Endothelial cell of umbilical vein (primary cell): Measurements from ENCODE around the gene ACAT2. TPM values are rescaled to one million over a fixed set of nuclear protein-coding genes. Genes with fewer than 3 reads are reported as not detected.

ENCODE experiments used
- BruUV-seq: library from RNA; stranded (reverse); fragments of 400-500 nt; replicated peaks from 2 replicates; lab custom pipeline; 2021; lab: Mats Ljungman, UMichigan
- CTCF ChIA-PET: fragments of 300-600, 350-600 bp; sonication (Branson Sonifier 250); formaldehyde crosslinking; loops from one replicate; lab custom pipeline; 2021; ENCODE audit warnings: antibody characterized with exemption, inconsistent platforms; lab: Charles Lee
- POLR2A ChIA-PET: fragments of 300-600, 350-600 bp; sonication (Branson Sonifier 250); formaldehyde crosslinking; loops from one replicate; lab custom pipeline; 2021; ENCODE audit warnings: antibody characterized with exemption, inconsistent platforms; lab: Charles Lee
- DNase-seq: peaks from one replicate; pipeline ENCODE4 v3.0.0-alpha.2; 2011; ENCODE audit warnings: low read depth, low spot score
- FAIRE-seq: peaks from 2 replicates; lab custom pipeline; 2011; peaks lifted over from hg19 to GRCh38; lab: Jason Lieb, UNC
- H2AFZ ChIP-seq: 2 replicates; pipeline ENCODE4 v1.6.0; 2012; ENCODE audit warnings: low read depth, low read length, control low read depth, inconsistent platforms
- H3K27ac ChIP-seq: 2 replicates; pipeline ENCODE4 v1.5.1; 2011; ENCODE audit warnings: low read depth, mild to moderate bottlenecking, control low read depth, low read length, moderate library complexity; ENCODE audit not compliant: insufficient read depth
- H3K27me3 ChIP-seq, 2 experiments: 2 replicates each; pipeline versions ENCODE4 v1.6.0 to v1.6.1; 2011; ENCODE audit warnings: low read length in 2 of 2, mixed read lengths in 1 of 2; ENCODE audit not compliant: control insufficient read depth in 2 of 2, insufficient read depth in 2 of 2
- H3K36me3 ChIP-seq, 2 experiments: 2 replicates in 1 of 2; 3 replicates in 1 of 2; pipeline ENCODE4 v1.5.1; 2011; ENCODE audit warnings: low read length in 2 of 2, mild to moderate bottlenecking in 1 of 2, moderate library complexity in 1 of 2; ENCODE audit not compliant: control insufficient read depth in 2 of 2, insufficient read depth in 2 of 2; ENCODE audit errors: extremely low read depth in 1 of 2
- H3K4me1 ChIP-seq: 3 replicates; pipeline ENCODE4 v1.5.1; 2011; ENCODE audit warnings: mild to moderate bottlenecking, low read length; ENCODE audit not compliant: control insufficient read depth, insufficient read depth; ENCODE audit errors: extremely low read depth
- H3K4me2 ChIP-seq: 2 replicates; pipeline ENCODE4 v1.6.1; 2011; ENCODE audit warnings: low read length, control low read depth, mixed read lengths; ENCODE audit not compliant: insufficient read depth
- H3K4me3 ChIP-seq, 3 experiments: fragments of 200-600 bp in 1 of 3; sonication (generic), shearing (Covaris generic) in 1 of 3; replicated peaks in 1 of 3; 2 replicates each; pipeline ENCODE4 v1.5.1; 2011 to 2016; ENCODE audit warnings: control low read depth in 3 of 3, low read length in 3 of 3, mild to moderate bottlenecking in 2 of 3, inconsistent platforms in 1 of 3, low read depth in 1 of 3, moderate library complexity in 1 of 3; ENCODE audit not compliant: insufficient read depth in 1 of 3
- H3K79me2 ChIP-seq: 2 replicates; pipeline ENCODE4 v1.6.0; 2012; ENCODE audit warnings: low read length, inconsistent platforms; ENCODE audit not compliant: control insufficient read depth, insufficient read depth
- H3K9ac ChIP-seq: replicated peaks from 2 replicates; pipeline ENCODE3; 2011; ENCODE audit warnings: low read length, control low read depth; ENCODE audit not compliant: insufficient read depth; ENCODE audit errors: extremely low read depth
- H3K9me1 ChIP-seq: replicated peaks from 3 replicates; pipeline ENCODE4 v1.6.0; 2011; ENCODE audit warnings: mild to moderate bottlenecking, low read length; ENCODE audit not compliant: control insufficient read depth, insufficient read depth; ENCODE audit errors: extremely low read depth
- H3K9me3 ChIP-seq: replicated peaks from 2 replicates; pipeline ENCODE4 v1.5.1; 2012; ENCODE audit warnings: low read length, inconsistent platforms; ENCODE audit not compliant: control insufficient read depth, insufficient read depth
- H4K20me1 ChIP-seq: replicated peaks from 2 replicates; pipeline ENCODE3; 2011; ENCODE audit warnings: mild to moderate bottlenecking, low read length; ENCODE audit not compliant: control insufficient read depth, insufficient read depth; ENCODE audit errors: extremely low read depth
- JUN ChIP-seq: IDR thresholded peaks from 2 replicates; pipeline ENCODE4 v1.6.1; 2011; ENCODE audit warnings: borderline replicate concordance, low read depth; ENCODE audit not compliant: insufficient read length, insufficient read depth
- MAX ChIP-seq: IDR thresholded peaks from 2 replicates; pipeline ENCODE4 v1.6.1; 2011; ENCODE audit not compliant: insufficient read depth, insufficient read length
- MYC ChIP-seq: IDR thresholded peaks from one replicate; pipeline ENCODE4 v1.6.1; 2011; ENCODE audit warnings: mild to moderate bottlenecking, low read depth, low read length
- POLR2A ChIP-seq: IDR thresholded peaks from 2 replicates; pipeline ENCODE4 v1.6.1; 2012; ENCODE audit warnings: low read depth, mild to moderate bottlenecking, control low read depth, low read length
- POLR2AphosphoS5 ChIP-seq: IDR thresholded peaks from 2 replicates; pipeline ENCODE4 v1.6.1; 2012; ENCODE audit warnings: low read depth, mild to moderate bottlenecking, control low read depth, low read length, moderate library complexity; ENCODE audit not compliant: insufficient read depth
- dilution Hi-C: fragments of 300-500 bp; cut with MboI; formaldehyde crosslinking; loops from one replicate; pipeline ENCODE4 v1.15.0; 2019; ENCODE audit warnings: low sequenced_read_pairs; ENCODE audit not compliant: extremely low pct_ligation_motif_present
- intact Hi-C: fragments of 100-400 bp; cut with micrococcal nuclease; formaldehyde crosslinking; loops from one replicate; pipeline ENCODE4 v1.10.0; 2022
- polyA plus RNA-seq, 4 experiments: library from polyadenylated mRNA; depleted of rRNA in 3 of 4; stranded (reverse) in 3 of 4; unstranded in 1 of 4; fragments of >200 nt; gene quantifications; 2 replicates each; pipeline versions ENCODE4 v1.2.1 to v1.2.3, GENCODE V29; 2011 to 2012; ENCODE audit warnings: missing spikeins in 1 of 4
- total RNA-seq: library from RNA; stranded (reverse); gene quantifications from 2 replicates; pipeline ENCODE4 v1.2.3, GENCODE V29; 2021

The ACAT2 gene
- total and polyA plus RNA-seq, 2 donors (not counting 3 experiments of a cell fraction or from before 2014, with no cell fraction given), result 44.6 to 114 TPM

GRCh38 chr6:159790149-159790955 lies 28.5 kb downstream of the ACAT2 start, which contains the start of gene MRPL18:
Gene MRPL18 (plus strand): TSS chr6:159790467. CDS start chr6:159790588, 121 bp downstream.
- DNase-seq (peak; percentile 98), FAIRE-seq (no peak)
- TSS peak; percentile 47 for BruUV-seq
- Histone ChIP-seq H3K9me1 (no peaks in the 10 kb centered on the region), H3K36me3 (peaks cover 2 to 3% of the 10 kb centered on the region in 2 experiments), H3K9ac (peak within 1 kb of the TSS; percentile 87), H3K4me2 (peak within 1 kb of the TSS; percentile 55), H2AFZ (peak within 1 kb of the TSS; percentile 87), H3K4me3 (peak within 1 kb of the TSS; percentile 63 to 95 (median 64)), H3K27me3 (no peaks in the 10 kb centered on the region), H3K4me1 (peaks cover 27% of the 10 kb centered on the region), H3K27ac (peak within 1 kb of the TSS; percentile 62), H4K20me1 (peaks cover 2% of the 10 kb centered on the region), H3K79me2 (peaks cover 74% of the 10 kb centered on the region), H3K9me3 (no peaks in the 10 kb centered on the region)
- POLR2A ChIA-PET, result interaction anchor here (0.6 to 2.9 kb wide), 10 partner anchors 10 to 222 kb away, joined by 3 to 21 read pairs (median 3); partner anchors contain the start of genes ACAT2, SOD2 and WTAP
- TF ChIP-seq POLR2AphosphoS5 (peak; percentile 67), POLR2A (peak; percentile 82), MAX (peak; percentile 15), MYC (peak; percentile 10), JUN (no peak)
- intact Hi-C loops (loop anchor here (1.0 to 10.0 kb wide), 4 partner anchors 39 to 667 kb away; partner anchors contain the start of gene SOD2), dilution Hi-C loops (no loop called here)
- CTCF ChIA-PET, result interaction anchor here (0.7 to 2.4 kb wide), 10 partner anchors 16 to 743 kb away, joined by 3 to 7 read pairs (median 4); partner anchors contain the start of genes ACAT2 and WTAP
